SW480 (cell line): ENCODE results near the gene ATP13A5.

Experiments
- DNase-seq: peaks from one replicate; pipeline ENCODE4 v3.0.0-alpha.2; 2016; ENCODE audit warnings: low spot score

Gene ATP13A5

DNA sequence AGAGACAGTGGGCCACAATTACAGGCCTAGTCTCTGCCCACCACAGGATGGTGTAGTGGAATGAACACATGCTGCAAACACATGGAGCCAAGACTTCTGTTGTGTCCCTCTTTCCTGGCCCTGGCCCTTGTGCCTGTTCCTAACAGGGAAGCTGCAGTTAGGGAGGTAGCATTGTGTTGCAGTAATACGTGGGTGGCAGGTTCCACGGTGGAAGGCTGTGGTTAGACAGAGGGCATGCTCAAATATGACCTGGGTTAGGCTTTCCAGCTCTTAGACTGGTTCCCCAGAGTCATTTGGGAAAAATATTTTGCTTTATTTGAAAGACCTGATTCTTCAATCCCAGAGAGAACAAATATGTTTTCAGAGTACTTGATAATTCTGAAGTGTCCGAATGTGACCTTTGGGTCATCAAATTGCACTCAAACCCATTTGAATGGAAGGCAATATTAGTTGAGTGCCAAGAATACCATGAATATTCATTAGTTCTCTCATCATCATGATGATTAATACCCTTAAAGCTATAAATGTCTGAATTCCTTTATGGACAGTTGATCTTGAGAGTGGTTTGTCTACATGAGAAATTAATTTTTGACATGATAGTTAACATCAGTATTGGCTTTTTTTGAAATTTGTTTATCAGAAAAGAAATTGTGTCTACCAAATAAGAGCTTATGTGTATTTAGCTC, 109.1 kb downstream of the ATP13A5 start:
- peak; percentile 9 for DNase-seq

- no peak for DNase-seq
Measured at GRCh38 chr3:193262707-193263106, 115.8 kb downstream of the ATP13A5 start.

GRCh38 chr3:193261970-193262369, 116.6 kb downstream of the ATP13A5 start:
- no peak for DNase-seq

GRCh38 chr3:193253986-193254660, 124.4 kb downstream of the ATP13A5 start:
- DNase-seq: no peak

- no peak for DNase-seq
Measured at GRCh38 chr3:193250492-193250891, 128.1 kb downstream of the ATP13A5 start.

- no peak for DNase-seq
Measured at GRCh38 chr3:193248848-193249468, 129.6 kb downstream of the ATP13A5 start.

- no peak for DNase-seq
Measured at GRCh38 chr3:193243571-193243970, 135.0 kb downstream of the ATP13A5 start.

GRCh38 chr3:193241716-193242115, 136.8 kb downstream of the ATP13A5 start:
- DNase-seq: no peak

GRCh38 chr3:193240850-193241706, 137.5 kb downstream of the ATP13A5 start, which contains the start of gene PLAAT1:
PLAAT1 (plus strand) TSS chr3:193241222; CDS start chr3:193255651, 14,429 bp downstream.
- peak; percentile 81 for DNase-seq

- DNase-seq: peak; percentile 51
Measured at GRCh38 chr3:193240436-193240849, 138.1 kb downstream of the ATP13A5 start.

DNA sequence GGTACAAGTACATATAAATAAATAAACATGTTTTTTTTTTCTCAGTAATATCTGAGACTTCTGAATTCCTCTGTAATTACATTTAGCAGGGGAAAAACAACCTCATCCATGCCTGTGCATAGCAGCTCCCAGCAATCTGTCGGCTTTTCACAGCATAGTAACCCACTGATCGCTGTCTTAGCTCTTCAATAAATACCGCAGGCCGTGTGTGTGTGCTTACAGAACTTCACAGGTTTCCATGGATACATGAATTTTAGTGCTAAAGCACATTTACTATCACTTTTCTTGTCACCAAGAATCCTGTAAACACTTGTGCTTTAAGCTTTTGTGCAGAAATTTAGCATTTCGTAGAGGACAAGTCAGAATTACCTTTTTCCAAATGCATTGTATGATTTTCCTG, 141.5 kb downstream of the ATP13A5 start:
- DNase-seq: no peak

DNA sequence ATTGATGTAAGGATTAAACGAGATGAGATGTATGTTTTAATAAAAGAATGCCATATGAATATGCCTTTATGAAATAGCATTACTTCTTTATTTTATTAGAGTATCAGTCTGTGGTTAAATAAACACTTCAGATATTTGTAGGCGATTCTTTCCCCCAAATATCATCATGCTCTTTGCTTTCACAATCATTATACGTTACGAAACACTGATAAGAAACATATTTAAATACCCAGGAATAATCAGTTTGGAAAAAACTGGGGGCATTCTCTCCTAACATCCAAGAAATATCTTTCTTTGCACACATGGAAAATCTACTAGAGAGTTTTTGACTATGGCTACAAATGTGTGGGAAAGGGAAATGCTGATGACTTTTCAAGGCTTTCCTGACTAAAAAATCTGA, 142.0 kb downstream of the ATP13A5 start:
- DNase-seq: no peak

- no peak for DNase-seq
Measured at GRCh38 chr3:193231201-193231600, 147.4 kb downstream of the ATP13A5 start.

GRCh38 chr3:193230610-193231009, 147.9 kb downstream of the ATP13A5 start:
- DNase-seq: no peak

GRCh38 chr3:193229851-193230420, 148.6 kb downstream of the ATP13A5 start:
- DNase-seq: no peak

GRCh38 chr3:193228206-193228605, 150.3 kb downstream of the ATP13A5 start:
- no peak for DNase-seq

- DNase-seq: no peak
Measured at GRCh38 chr3:193225302-193226125, 153.0 kb downstream of the ATP13A5 start.
